ENCODE data around the gene UBE3A.

DNA sequence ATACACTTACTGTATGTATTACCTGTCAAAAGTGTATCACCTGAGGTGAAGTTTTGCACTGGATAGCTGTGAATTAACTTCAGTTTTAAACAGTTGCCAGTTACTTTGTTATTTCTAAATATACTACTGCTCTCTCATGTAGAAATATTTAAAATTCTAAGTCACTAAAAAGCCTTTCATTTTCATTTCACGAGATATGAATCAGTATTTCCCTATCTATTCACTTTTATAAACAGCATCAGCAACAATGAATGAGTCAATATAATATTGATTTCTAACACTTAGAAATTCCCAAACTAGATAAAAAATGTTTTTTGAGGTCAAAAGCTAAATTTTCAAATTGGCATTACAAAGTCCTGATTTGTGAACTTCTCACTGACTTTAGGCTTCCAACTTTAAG lies 32.6 kb downstream of the UBE3A start:
- TF ChIP-seq, protein P1, sequence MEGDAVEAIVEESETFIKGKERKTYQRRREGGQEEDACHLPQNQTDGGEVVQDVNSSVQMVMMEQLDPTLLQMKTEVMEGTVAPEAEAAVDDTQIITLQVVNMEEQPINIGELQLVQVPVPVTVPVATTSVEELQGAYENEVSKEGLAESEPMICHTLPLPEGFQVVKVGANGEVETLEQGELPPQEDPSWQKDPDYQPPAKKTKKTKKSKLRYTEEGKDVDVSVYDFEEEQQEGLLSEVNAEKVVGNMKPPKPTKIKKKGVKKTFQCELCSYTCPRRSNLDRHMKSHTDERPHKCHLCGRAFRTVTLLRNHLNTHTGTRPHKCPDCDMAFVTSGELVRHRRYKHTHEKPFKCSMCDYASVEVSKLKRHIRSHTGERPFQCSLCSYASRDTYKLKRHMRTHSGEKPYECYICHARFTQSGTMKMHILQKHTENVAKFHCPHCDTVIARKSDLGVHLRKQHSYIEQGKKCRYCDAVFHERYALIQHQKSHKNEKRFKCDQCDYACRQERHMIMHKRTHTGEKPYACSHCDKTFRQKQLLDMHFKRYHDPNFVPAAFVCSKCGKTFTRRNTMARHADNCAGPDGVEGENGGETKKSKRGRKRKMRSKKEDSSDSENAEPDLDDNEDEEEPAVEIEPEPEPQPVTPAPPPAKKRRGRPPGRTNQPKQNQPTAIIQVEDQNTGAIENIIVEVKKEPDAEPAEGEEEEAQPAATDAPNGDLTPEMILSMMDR (IDR thresholded peaks at IDR 0.05) = no peak
- TF ChIP-seq POLR2AphosphoS5 (IDR thresholded peaks at IDR 0.05) (no peak), POLR2A (IDR thresholded peaks at IDR 0.05) (no peak)
